Activated naive CD8-positive, alpha-beta T cell treated with anti-CD3 and anti-CD28 coated beads, Interleukin-2, amount 10 ng/mL, durations not matched to agents 7 days and 5 days (primary cell): ENCODE data around the gene SIRT7. TPM values are rescaled to one million over a fixed set of nuclear protein-coding genes. Genes with fewer than 3 reads are reported as not detected.
"Not testable (repeated sequence)": the region's sequence is repeated elsewhere in the genome, so short reads cannot be mapped to it uniquely, and the experiment has no call there.

ENCODE experiments used
- ATAC-seq: fragments of 150-1000 bp; cut with Tn5 transposase; one replicate; pipeline ENCODE4 v1.10.0; 2021; ENCODE audit warnings: low read depth, moderate library complexity
- POLR2A ChIA-PET: fragments of 350-600 bp; sonication (Branson Sonifier 250); formaldehyde crosslinking; loops from one replicate; lab custom pipeline; 2021; ENCODE audit warnings: antibody characterized with exemption; lab: Charles Lee
- DNase-seq: peaks from one replicate; pipeline ENCODE4 v3.0.0; 2021
- H3K27ac Mint-ChIP-seq: one replicate; pipeline ENCODE4 v1.8.0; 2022; ENCODE audit warnings: mild to moderate bottlenecking, mixed read lengths
- H3K27me3 Mint-ChIP-seq: one replicate; pipeline ENCODE4 v1.8.0; 2022; ENCODE audit warnings: mild to moderate bottlenecking, moderate library complexity, mixed read lengths
- H3K36me3 Mint-ChIP-seq: one replicate; pipeline ENCODE4 v1.8.0; 2021; ENCODE audit warnings: mild to moderate bottlenecking, mixed read lengths
- H3K4me1 Mint-ChIP-seq: one replicate; pipeline ENCODE4 v1.8.0; 2021; ENCODE audit warnings: mixed read lengths
- H3K4me3 Mint-ChIP-seq: one replicate; pipeline ENCODE4 v1.8.0; 2022; ENCODE audit warnings: mild to moderate bottlenecking, moderate library complexity, mixed read lengths
- H3K9me3 Mint-ChIP-seq: one replicate; pipeline ENCODE4 v1.8.0; 2021; ENCODE audit warnings: mixed read lengths
- total RNA-seq, 2 experiments: library from RNA; stranded (reverse); gene quantifications; one replicate each; pipeline ENCODE4 v1.2.3, GENCODE V29; 2021

Gene SIRT7
- total RNA-seq, 2 experiments from 2014 or later = 64.8 to 65.2 TPM

- H3K4me3 Mint-ChIP-seq = peak overlapping the region; percentile 40
- DNase-seq (no peak), ATAC-seq (no peak)
- H3K27ac Mint-ChIP-seq = no peak overlapping the region
- POLR2A ChIA-PET = interaction anchor here (0.9 to 3.3 kb wide), 4 partner anchors 9 to 79 kb away, joined by 3 to 39 read pairs (median 5); partner anchors contain the start of genes ASPSCR1, CENPX, DCXR and LRRC45
- H3K4me1 Mint-ChIP-seq = no peaks in the 10 kb centered on the region
- peaks cover 32% of the 10 kb centered on the region for H3K27me3 Mint-ChIP-seq
- no peaks in the 10 kb centered on the region for H3K9me3 Mint-ChIP-seq
- no peaks in the 10 kb centered on the region for H3K36me3 Mint-ChIP-seq
Measured at GRCh38 chr17:81958633-81959342, 40.8 kb upstream of the SIRT7 start.

- Mint-ChIP-seq H3K27ac (no peak overlapping the region), H3K4me3 (no peak overlapping the region), H3K36me3 (no peaks in the 10 kb centered on the region), H3K27me3 (peaks cover 23% of the 10 kb centered on the region), H3K4me1 (no peaks in the 10 kb centered on the region), H3K9me3 (no peaks in the 10 kb centered on the region)
- POLR2A ChIA-PET = interaction anchor here (1.2 kb wide), 1 partner anchor 80 kb away, joined by 4 read pairs; the partner anchor contains the start of gene DCXR
- DNase-seq = no peak
- no peak for ATAC-seq
Measured at GRCh38 chr17:81957691-81958432, 39.9 kb upstream of the SIRT7 start.

GRCh38 chr17:81956607-81957589 lies 38.9 kb upstream of the SIRT7 start:
- H3K27me3 Mint-ChIP-seq = peaks cover 17% of the 10 kb centered on the region
- H3K4me3 Mint-ChIP-seq = no peak overlapping the region
- H3K36me3 Mint-ChIP-seq = no peaks in the 10 kb centered on the region
- no peaks in the 10 kb centered on the region for H3K4me1 Mint-ChIP-seq
- no peaks in the 10 kb centered on the region for H3K9me3 Mint-ChIP-seq
- POLR2A ChIA-PET = no interaction called here
- no peak overlapping the region for H3K27ac Mint-ChIP-seq
- DNase-seq = no peak
- ATAC-seq = no peak

- H3K27me3 Mint-ChIP-seq = peaks cover 21% of the 10 kb centered on the region
- POLR2A ChIA-PET = interaction anchor here (1.1 kb wide), 1 partner anchor 66 kb away, joined by 4 read pairs; the partner anchor contains the start of gene CENPX
- no peaks in the 10 kb centered on the region for H3K9me3 Mint-ChIP-seq
- H3K4me3 Mint-ChIP-seq = no peak overlapping the region
- H3K27ac Mint-ChIP-seq = no peak overlapping the region
- ATAC-seq = no peak
- H3K36me3 Mint-ChIP-seq = no peaks in the 10 kb centered on the region
- no peaks in the 10 kb centered on the region for H3K4me1 Mint-ChIP-seq
- DNase-seq = no peak
Measured at GRCh38 chr17:81955756-81956544, 38.0 kb upstream of the SIRT7 start.

GRCh38 chr17:81955058-81955681 lies 37.2 kb upstream of the SIRT7 start:
- H3K36me3 Mint-ChIP-seq = no peaks in the 10 kb centered on the region
- ATAC-seq (no peak), DNase-seq (no peak)
- no peak overlapping the region for H3K27ac Mint-ChIP-seq
- no peak overlapping the region for H3K4me3 Mint-ChIP-seq
- POLR2A ChIA-PET = interaction anchor here (1.1 kb wide), 1 partner anchor 67 kb away, joined by 4 read pairs; the partner anchor contains the start of gene CENPX
- H3K27me3 Mint-ChIP-seq = peaks cover 23% of the 10 kb centered on the region
- H3K9me3 Mint-ChIP-seq = no peaks in the 10 kb centered on the region
- H3K4me1 Mint-ChIP-seq = no peaks in the 10 kb centered on the region

GRCh38 chr17:81954131-81955057 lies 36.4 kb upstream of the SIRT7 start:
- ATAC-seq (no peak), DNase-seq (no peak)
- Mint-ChIP-seq H3K36me3 (no peaks in the 10 kb centered on the region), H3K4me3 (no peak overlapping the region), H3K27me3 (peaks cover 23% of the 10 kb centered on the region), H3K27ac (no peak overlapping the region), H3K4me1 (no peaks in the 10 kb centered on the region), H3K9me3 (no peaks in the 10 kb centered on the region)
- POLR2A ChIA-PET = interaction anchor here (1.1 kb wide), 1 partner anchor 68 kb away, joined by 4 read pairs; the partner anchor contains the start of gene CENPX

- not testable (repeated sequence) for H3K36me3 Mint-ChIP-seq, H3K4me1 Mint-ChIP-seq, H3K27ac Mint-ChIP-seq, H3K4me3 Mint-ChIP-seq, H3K9me3 Mint-ChIP-seq, DNase-seq, ATAC-seq
- POLR2A ChIA-PET = interaction anchor here (1.4 kb wide), 1 partner anchor 69 kb away, joined by 3 read pairs; the partner anchor contains the start of gene CENPX
- peaks cover 16% of the 10 kb centered on the region for H3K27me3 Mint-ChIP-seq
Measured at GRCh38 chr17:81953443-81953842, 35.5 kb upstream of the SIRT7 start.

GRCh38 chr17:81952792-81953228 lies 34.8 kb upstream of the SIRT7 start:
- DNase-seq (no peak), ATAC-seq (no peak)
- Mint-ChIP-seq H3K36me3 (no peaks in the 10 kb centered on the region), H3K27ac (no peak overlapping the region), H3K9me3 (no peaks in the 10 kb centered on the region), H3K4me1 (no peaks in the 10 kb centered on the region), H3K27me3 (peaks cover 12% of the 10 kb centered on the region), H3K4me3 (no peak overlapping the region)
- POLR2A ChIA-PET = interaction anchor here (1.4 kb wide), 1 partner anchor 70 kb away, joined by 3 read pairs; the partner anchor contains the start of gene CENPX

GRCh38 chr17:81951785-81952684 lies 34.1 kb upstream of the SIRT7 start:
- Mint-ChIP-seq H3K27me3 (peaks cover 8% of the 10 kb centered on the region), H3K27ac (no peak overlapping the region), H3K4me1 (no peaks in the 10 kb centered on the region), H3K4me3 (no peak overlapping the region), H3K36me3 (no peaks in the 10 kb centered on the region), H3K9me3 (no peaks in the 10 kb centered on the region)
- no peak for DNase-seq
- no peak for ATAC-seq
- POLR2A ChIA-PET = interaction anchor here (1.4 kb wide), 1 partner anchor 70 kb away, joined by 3 read pairs; the partner anchor contains the start of gene CENPX

GRCh38 chr17:81950501-81950900 lies 32.5 kb upstream of the SIRT7 start:
- Mint-ChIP-seq H3K27ac (no peak overlapping the region), H3K4me3 (no peak overlapping the region), H3K4me1 (no peaks in the 10 kb centered on the region)

More at GRCh38 chr17:81950501-81950900, 32.5 kb upstream of the SIRT7 start:
- DNase-seq = no peak
- H3K27me3 Mint-ChIP-seq = peaks cover 8% of the 10 kb centered on the region
- H3K9me3 Mint-ChIP-seq = no peaks in the 10 kb centered on the region
- ATAC-seq = no peak
- POLR2A ChIA-PET = no interaction called here
- H3K36me3 Mint-ChIP-seq = no peaks in the 10 kb centered on the region
